Lower leg skin (tissue), 3 donors: ENCODE measurements around the gene LAYN.

Experiments
- POLR2A ChIP-seq, 2 donors: fragments of 450-650 bp; IDR thresholded peaks; one replicate each; pipeline ENCODE4 v1.6.1; 2016 to 2017; ENCODE audit warnings: antibody characterized with exemption in 2 of 2, mild to moderate bottlenecking in 1 of 2, moderate library complexity in 1 of 2
- TF ChIP-seq, protein P1 (sequence below), 3 donors: fragments of 450-650 bp; IDR thresholded peaks; one replicate each; pipeline ENCODE4 v1.5.1; 2016; ENCODE audit warnings: antibody characterized with exemption in 3 of 3, mild to moderate bottlenecking in 3 of 3, moderate library complexity in 2 of 3

DNA sequence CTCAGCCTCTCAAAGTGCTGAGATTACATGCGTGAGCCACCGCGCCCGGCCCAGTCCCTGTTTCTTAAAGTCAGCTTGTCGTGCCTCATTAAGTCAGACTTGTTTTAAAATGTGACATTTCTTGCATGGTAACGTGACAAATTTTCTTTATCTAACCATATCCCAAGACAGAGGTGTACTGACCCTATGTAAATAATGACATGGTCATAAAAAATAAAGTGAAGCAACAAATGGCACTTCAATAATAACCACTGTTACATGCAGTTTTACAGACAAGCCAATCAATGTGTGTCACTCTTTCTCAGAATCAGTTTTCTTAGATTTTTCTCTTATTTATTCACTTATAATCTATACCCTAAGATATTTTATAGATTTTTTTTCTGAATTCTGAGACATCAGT is 35.2 kb downstream of the LAYN start:
- TF ChIP-seq, protein P1, sequence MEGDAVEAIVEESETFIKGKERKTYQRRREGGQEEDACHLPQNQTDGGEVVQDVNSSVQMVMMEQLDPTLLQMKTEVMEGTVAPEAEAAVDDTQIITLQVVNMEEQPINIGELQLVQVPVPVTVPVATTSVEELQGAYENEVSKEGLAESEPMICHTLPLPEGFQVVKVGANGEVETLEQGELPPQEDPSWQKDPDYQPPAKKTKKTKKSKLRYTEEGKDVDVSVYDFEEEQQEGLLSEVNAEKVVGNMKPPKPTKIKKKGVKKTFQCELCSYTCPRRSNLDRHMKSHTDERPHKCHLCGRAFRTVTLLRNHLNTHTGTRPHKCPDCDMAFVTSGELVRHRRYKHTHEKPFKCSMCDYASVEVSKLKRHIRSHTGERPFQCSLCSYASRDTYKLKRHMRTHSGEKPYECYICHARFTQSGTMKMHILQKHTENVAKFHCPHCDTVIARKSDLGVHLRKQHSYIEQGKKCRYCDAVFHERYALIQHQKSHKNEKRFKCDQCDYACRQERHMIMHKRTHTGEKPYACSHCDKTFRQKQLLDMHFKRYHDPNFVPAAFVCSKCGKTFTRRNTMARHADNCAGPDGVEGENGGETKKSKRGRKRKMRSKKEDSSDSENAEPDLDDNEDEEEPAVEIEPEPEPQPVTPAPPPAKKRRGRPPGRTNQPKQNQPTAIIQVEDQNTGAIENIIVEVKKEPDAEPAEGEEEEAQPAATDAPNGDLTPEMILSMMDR (IDR thresholded peaks at IDR 0.05): no peak
- no peak for TF ChIP-seq POLR2A (IDR thresholded peaks at IDR 0.05)
